AG04450 (cell line): ENCODE results near the gene OR51B5. TPM values are rescaled to one million over a fixed set of nuclear protein-coding genes. Genes with fewer than 3 reads are reported as not detected.
"Not testable (repeated sequence)": the region's sequence is repeated elsewhere in the genome, so short reads cannot be mapped to it uniquely, and the experiment has no call there.

Experiments used
- CTCF ChIA-PET: fragments of 300-600, 350-600 bp; formaldehyde crosslinking; extraction: SDS; loops from one replicate; lab custom pipeline; 2022; ENCODE audit warnings: antibody characterized with exemption, inconsistent platforms; lab: Charles Lee
- POLR2A ChIA-PET: fragments of 350-600 bp; formaldehyde crosslinking; extraction: SDS; loops from one replicate; lab custom pipeline; 2021; ENCODE audit warnings: antibody characterized with exemption, inconsistent platforms; lab: Yijun Ruan, JAX
- DNase-seq: peaks from one replicate; pipeline ENCODE4 v3.0.0-alpha.2; 2011; ENCODE audit warnings: low read depth, low spot score
- H3K27ac ChIP-seq: one replicate; pipeline ENCODE4 v1.5.1; 2012; ENCODE audit warnings: low read depth, low read length, control low read depth
- H3K27me3 ChIP-seq: one replicate; pipeline ENCODE4 v1.6.0; 2012; ENCODE audit warnings: low read length; ENCODE audit not compliant: control insufficient read depth, insufficient read depth
- H3K4me3 ChIP-seq: 2 replicates; pipeline ENCODE4 v1.5.1; 2011; ENCODE audit warnings: mild to moderate bottlenecking, low read depth, low read length, control low read depth
- H3K9me3 ChIP-seq: 2 replicates; pipeline ENCODE4 v1.5.1; 2012; ENCODE audit warnings: low read length; ENCODE audit not compliant: control insufficient read depth, insufficient read depth
- polyA plus RNA-seq: library from polyadenylated mRNA; depleted of rRNA; stranded (reverse); fragments of >200 nt; gene quantifications from 2 replicates; pipeline ENCODE4 v1.2.3, GENCODE V29; 2011
- TF ChIP-seq, protein P1 (sequence below): IDR thresholded peaks from 2 replicates; pipeline ENCODE4 v1.5.1; 2011; ENCODE audit warnings: low read depth, low read length, control low read depth, inconsistent platforms

Gene OR51B5
- polyA plus RNA-seq, 1 experiment = 0.84 TPM

DNA sequence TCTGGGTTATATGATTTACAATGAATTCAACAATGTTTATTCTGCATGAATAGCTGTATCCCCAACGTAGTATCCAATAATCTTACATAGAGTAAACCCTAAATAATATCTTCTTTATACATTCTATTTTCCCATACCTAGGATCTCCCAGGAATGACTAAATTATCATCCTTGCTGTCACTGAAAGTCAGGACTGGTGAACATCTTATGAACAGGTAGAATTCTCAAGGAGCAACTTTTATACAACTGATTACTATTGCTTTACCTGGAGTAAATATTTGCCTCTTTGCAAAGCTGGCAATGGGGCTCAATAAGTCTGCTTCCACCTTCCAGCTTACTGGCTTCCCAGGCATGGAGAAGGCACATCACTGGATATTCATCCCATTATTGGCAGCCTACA is 7.9 kb upstream of the OR51B5 start, which contains the start of gene OR51B6:
TSS of gene OR51B6 (plus strand) at position 301 of the 400 bp plus-strand sequence. CDS start at position 301, 0 bp downstream.
- Histone ChIP-seq H3K27me3 (no peaks in the 10 kb centered on the region), H3K27ac (no peak within 1 kb of the TSS), H3K4me3 (no peak within 1 kb of the TSS), H3K9me3 (no peaks in the 10 kb centered on the region)
- DNase-seq = no peak
- TF ChIP-seq, protein P1, sequence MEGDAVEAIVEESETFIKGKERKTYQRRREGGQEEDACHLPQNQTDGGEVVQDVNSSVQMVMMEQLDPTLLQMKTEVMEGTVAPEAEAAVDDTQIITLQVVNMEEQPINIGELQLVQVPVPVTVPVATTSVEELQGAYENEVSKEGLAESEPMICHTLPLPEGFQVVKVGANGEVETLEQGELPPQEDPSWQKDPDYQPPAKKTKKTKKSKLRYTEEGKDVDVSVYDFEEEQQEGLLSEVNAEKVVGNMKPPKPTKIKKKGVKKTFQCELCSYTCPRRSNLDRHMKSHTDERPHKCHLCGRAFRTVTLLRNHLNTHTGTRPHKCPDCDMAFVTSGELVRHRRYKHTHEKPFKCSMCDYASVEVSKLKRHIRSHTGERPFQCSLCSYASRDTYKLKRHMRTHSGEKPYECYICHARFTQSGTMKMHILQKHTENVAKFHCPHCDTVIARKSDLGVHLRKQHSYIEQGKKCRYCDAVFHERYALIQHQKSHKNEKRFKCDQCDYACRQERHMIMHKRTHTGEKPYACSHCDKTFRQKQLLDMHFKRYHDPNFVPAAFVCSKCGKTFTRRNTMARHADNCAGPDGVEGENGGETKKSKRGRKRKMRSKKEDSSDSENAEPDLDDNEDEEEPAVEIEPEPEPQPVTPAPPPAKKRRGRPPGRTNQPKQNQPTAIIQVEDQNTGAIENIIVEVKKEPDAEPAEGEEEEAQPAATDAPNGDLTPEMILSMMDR = no peak
- POLR2A ChIA-PET = no interaction called here
- CTCF ChIA-PET = no interaction called here

DNA sequence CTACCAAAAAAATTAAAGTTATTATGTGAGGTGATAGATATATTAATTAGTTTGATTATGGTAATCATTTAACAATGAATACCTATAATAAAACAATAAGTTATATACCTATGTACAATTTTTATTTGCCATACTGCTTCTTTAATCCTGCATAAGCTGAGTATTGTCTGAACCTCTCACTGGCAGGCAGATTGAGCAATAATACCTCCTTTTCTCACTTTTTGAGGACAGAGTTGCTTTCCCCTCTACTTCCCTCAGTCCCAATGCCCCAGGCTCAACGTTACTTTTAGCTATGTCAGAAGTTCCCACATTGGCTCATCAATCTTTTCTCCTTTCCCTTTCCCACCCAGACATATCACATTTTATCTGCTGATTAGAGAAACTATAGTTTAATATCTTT is 6.2 kb upstream of the OR51B5 start:
- no peak for DNase-seq
- Histone ChIP-seq H3K27ac (no peak overlapping the region), H3K27me3 (no peaks in the 10 kb centered on the region), H3K4me3 (no peak overlapping the region), H3K9me3 (no peaks in the 10 kb centered on the region)
- TF ChIP-seq, protein P1 = no peak
- CTCF ChIA-PET = interaction anchor here (1.3 kb wide), 1 partner anchor 145 kb away, joined by 6 read pairs; no protein-coding TSS in a partner anchor
- POLR2A ChIA-PET = no interaction called here

DNA sequence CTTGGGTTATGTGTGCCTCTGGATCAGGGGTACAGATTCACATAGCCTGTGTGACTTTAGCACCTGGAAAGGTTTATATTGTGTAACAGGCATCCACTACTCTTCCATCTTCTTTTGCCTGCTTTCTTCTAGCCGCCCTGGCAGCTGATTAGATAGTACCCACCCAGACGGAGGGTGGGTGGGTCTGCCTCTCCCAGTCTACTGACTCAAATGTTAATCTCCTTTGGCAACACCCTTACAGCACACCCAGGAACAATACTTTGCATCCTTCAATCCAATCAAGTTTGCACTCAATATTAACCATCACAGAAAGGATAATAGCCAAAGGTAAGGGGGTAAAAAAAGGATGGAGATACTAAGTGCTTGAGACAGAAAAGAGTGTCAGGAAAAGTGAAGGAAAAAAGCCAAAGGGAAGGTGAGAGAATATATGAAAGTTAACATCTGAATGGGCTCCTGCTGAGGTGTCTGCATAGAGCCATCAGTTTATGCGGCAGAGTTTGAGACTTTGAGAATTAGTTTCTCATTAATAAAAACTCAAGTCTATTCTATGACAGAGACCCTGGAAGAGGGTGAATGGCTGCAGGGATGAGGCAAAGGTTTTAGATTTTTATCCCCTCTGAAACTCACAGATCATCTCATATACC is 5.3 kb upstream of the OR51B5 start:
- no peaks in the 10 kb centered on the region for H3K9me3 ChIP-seq
- TF ChIP-seq, protein P1 = no peak
- ChIA-PET CTCF (no interaction called here), POLR2A (no interaction called here)
- no peak for DNase-seq
- H3K4me3 ChIP-seq = no peak overlapping the region
- H3K27me3 ChIP-seq = no peaks in the 10 kb centered on the region
- H3K27ac ChIP-seq = no peak overlapping the region

DNA sequence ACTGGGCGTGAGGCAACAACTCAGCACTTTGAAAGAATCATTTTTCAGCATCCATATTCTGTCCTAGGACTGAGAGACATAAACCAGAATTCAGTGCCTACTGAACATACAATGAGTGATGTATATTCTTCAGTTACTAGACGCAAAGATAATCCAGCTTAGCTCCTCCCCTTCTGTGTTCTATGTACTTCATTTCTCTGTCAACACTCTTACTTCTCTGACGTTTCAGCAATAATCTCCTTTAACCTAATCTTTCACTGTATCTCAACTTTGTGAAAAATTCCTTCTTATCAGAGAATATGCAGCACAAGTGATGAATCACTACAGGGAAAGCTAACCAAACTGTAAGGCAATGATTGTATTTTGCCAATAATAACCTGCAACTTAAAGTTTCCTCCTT is 2.5 kb upstream of the OR51B5 start:
- Histone ChIP-seq H3K4me3 (no peak overlapping the region), H3K9me3 (no peaks in the 10 kb centered on the region), H3K27ac (no peak overlapping the region), H3K27me3 (no peaks in the 10 kb centered on the region)
- no peak for DNase-seq
- CTCF ChIA-PET = interaction anchor here (0.8 to 1.2 kb wide), 3 partner anchors 35 to 141 kb away, joined by 3 to 6 read pairs (median 3); no protein-coding TSS in a partner anchor
- TF ChIP-seq, protein P1 = no peak
- POLR2A ChIA-PET = no interaction called here

DNA sequence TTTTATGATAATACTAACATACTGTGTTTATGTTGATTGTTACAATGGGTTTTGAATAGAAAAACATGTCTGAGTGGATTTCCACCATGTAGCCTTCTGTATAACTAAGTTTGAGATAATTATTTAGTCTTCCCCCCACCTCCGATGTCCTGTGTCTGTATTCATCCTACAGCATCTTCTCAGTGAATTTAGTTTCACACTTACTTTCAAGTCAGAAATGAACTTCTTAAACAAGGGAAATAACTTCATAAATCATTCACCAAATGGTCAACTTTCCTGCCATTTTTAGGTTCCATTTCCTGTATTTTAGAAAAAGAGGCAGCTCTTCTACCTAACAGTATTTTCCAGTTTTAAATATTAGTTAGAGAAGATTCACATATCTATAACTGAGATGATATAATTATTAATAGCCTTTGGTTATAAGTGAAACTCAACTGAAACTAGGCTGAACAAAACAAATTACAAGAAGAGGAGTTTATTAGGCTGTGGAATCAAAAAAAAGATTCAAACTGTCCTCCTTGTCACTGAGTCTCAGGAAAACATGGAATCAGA is 3.5 kb downstream of the OR51B5 start:
- POLR2A ChIA-PET = no interaction called here
- Histone ChIP-seq H3K27me3 (no peaks in the 10 kb centered on the region), H3K27ac (no peak overlapping the region), H3K4me3 (no peak overlapping the region), H3K9me3 (no peaks in the 10 kb centered on the region)
- CTCF ChIA-PET = no interaction called here
- TF ChIP-seq, protein P1 = no peak
- no peak for DNase-seq

DNA sequence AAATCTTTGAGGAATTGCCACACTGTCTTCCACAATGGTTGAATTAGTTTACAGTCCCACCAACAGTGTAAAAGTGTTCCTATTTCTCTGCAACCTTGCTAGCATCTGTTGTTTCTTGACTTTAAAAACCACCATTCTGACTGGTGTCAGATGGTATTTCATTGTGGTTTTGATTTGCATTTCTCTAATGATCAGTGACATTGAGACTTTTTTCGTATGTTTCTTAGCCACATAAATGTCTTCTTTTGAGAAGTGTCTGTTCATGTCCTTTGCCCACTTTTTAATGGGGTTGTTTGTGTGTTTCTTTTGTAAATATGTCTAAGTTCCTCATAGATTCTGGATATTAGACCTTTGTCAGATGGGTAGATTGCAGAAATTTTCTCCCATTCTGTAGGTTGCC is 6.1 kb downstream of the OR51B5 start:
- H3K27me3 ChIP-seq, CTCF ChIA-PET, H3K4me3 ChIP-seq, DNase-seq, H3K27ac ChIP-seq, H3K9me3 ChIP-seq, POLR2A ChIA-PET: not testable (repeated sequence)
